Sigmoid colon (tissue), 7 donors: ENCODE measurements around the gene ZMPSTE24. TPM values are rescaled to one million over a fixed set of nuclear protein-coding genes. Genes with fewer than 3 reads are reported as not detected.

Source experiments
- DNase-seq: peaks from one replicate; pipeline ENCODE4 v3.0.0-alpha.2; 2019
- H3K27ac ChIP-seq, 4 donors: fragments of 200-600 bp; sonication (generic); one replicate each; pipeline ENCODE4 v1.5.1; 2016 to 2019; ENCODE audit warnings: mild to moderate bottlenecking in 1 of 4
- H3K27me3 ChIP-seq, 3 donors: fragments of 200-600 bp; sonication (generic); one replicate each; pipeline ENCODE4 v1.5.1; 2019; ENCODE audit warnings: mild to moderate bottlenecking in 1 of 3
- H3K36me3 ChIP-seq, 4 donors: fragments of 200-600 bp; sonication (generic); one replicate each; pipeline ENCODE4 v1.5.1; 2016 to 2019
- H3K4me1 ChIP-seq, 4 donors: fragments of 200-600 bp; sonication (generic); one replicate each; pipeline ENCODE4 v1.5.1; 2017 to 2019
- H3K4me3 ChIP-seq, 4 donors: fragments of 200-600 bp; sonication (generic); one replicate each; pipeline ENCODE4 v1.5.1; 2017 to 2019; ENCODE audit warnings: mild to moderate bottlenecking in 2 of 4, moderate library complexity in 1 of 4
- H3K9me3 ChIP-seq, 4 donors: fragments of 200-600 bp in 3 of 4; sonication (generic) in 3 of 4; one replicate each; pipeline versions ENCODE4 v1.5.1 to v1.6.1; 2013 to 2019
- CTCF ChIP-seq, 4 experiments: fragments of 450-650 bp in 3 of 4; fragments of 200-600 bp in 1 of 4; IDR thresholded peaks; one replicate each; pipeline ENCODE4 v1.5.1; 2016 to 2019; ENCODE audit warnings: antibody characterized with exemption in 4 of 4, mild to moderate bottlenecking in 3 of 4, moderate library complexity in 2 of 4
- EP300 ChIP-seq, 4 donors: sonication (generic); formaldehyde crosslinking; IDR thresholded peaks; one replicate each; pipeline ENCODE4 v1.6.1; 2017; ENCODE audit warnings: antibody characterized with exemption in 4 of 4
- POLR2A ChIP-seq, 2 donors: fragments of 450-650 bp; IDR thresholded peaks; one replicate each; pipeline ENCODE4 v1.6.1; 2016; ENCODE audit warnings: antibody characterized with exemption in 2 of 2, mild to moderate bottlenecking in 2 of 2, moderate library complexity in 2 of 2
- POLR2AphosphoS5 ChIP-seq, 4 donors: sonication (generic); formaldehyde crosslinking; IDR thresholded peaks; one replicate each; pipeline ENCODE4 v1.6.1; 2017; ENCODE audit warnings: antibody characterized with exemption in 4 of 4
- WGBS, 2 donors: extraction: QIAGEN DNeasy Blood & Tissue Kit; methylation state at CpG; one replicate each; pipeline ENCODE4 v1.1.7; 2013; 5-methylcytosine and 5-hydroxymethylcytosine counted together
- intact Hi-C: fragments of 100-400 bp; cut with DNase I; formaldehyde crosslinking; loops from one replicate; pipeline ENCODE4 v1.15.1; 2023
- polyA plus RNA-seq, 3 donors: library from polyadenylated mRNA; stranded (reverse); fragments of 200-250 nt; gene quantifications; one replicate each; pipeline ENCODE4 v1.2.3, GENCODE V29; 2013
- total RNA-seq, 4 donors: library from RNA; depleted of rRNA; stranded (reverse); fragments of >200 nt; gene quantifications; one replicate each; pipeline ENCODE4 v1.1.0, GENCODE V29; 2016
- donor health status: healthy with polysubstance abuse.
- donor health status: Bipolar disorder and iron deficiency.
- donor health status: healthy.

Gene ZMPSTE24
- total and polyA plus RNA-seq, 7 donors = 10.8 to 40.7 (median 31.0) TPM

- Histone ChIP-seq H3K36me3 (no peaks in the 10 kb centered on the region), H3K4me1 (peaks cover 0 to 18% (median 14%) of the 10 kb centered on the region in 4 donors), H3K4me3 (no peak overlapping the region), H3K9me3 (no peaks in the 10 kb centered on the region), H3K27me3 (peaks cover 2 to 7% (median 7%) of the 10 kb centered on the region in 3 donors), H3K27ac (no peak overlapping the region)
- intact Hi-C loops = no loop called here
- DNase-seq = no peak
- WGBS, 2 donors = 92 to 93% methylated on average over 22 of the region's 22 CpGs
- TF ChIP-seq POLR2AphosphoS5 (IDR thresholded peaks at IDR 0.05) = no peak
These were observed 53.1 kb downstream of the ZMPSTE24 start for GRCh38 chr1:40310983-40311642.

- Histone ChIP-seq H3K4me1 (peaks cover 0 to 24% (median 20%) of the 10 kb centered on the region in 4 donors), H3K27me3 (peaks cover 8 to 13% (median 13%) of the 10 kb centered on the region in 3 donors), H3K4me3 (no peak overlapping the region), H3K9me3 (no peaks in the 10 kb centered on the region), H3K36me3 (no peaks in the 10 kb centered on the region), H3K27ac (no peak overlapping the region)
- 94 to 96% methylated on average over 5 of the region's 5 CpGs for WGBS, 2 donors
- intact Hi-C loops = no loop called here
- no peak for DNase-seq
- no peak for TF ChIP-seq POLR2AphosphoS5 (IDR thresholded peaks at IDR 0.05)
- no peak for TF ChIP-seq EP300 (IDR thresholded peaks at IDR 0.05)
- no peak for TF ChIP-seq POLR2A (IDR thresholded peaks at IDR 0.05)
- TF ChIP-seq CTCF (IDR thresholded peaks at IDR 0.05) = no peak
These were observed 53.7 kb downstream of the ZMPSTE24 start for GRCh38 chr1:40311692-40312091.

GRCh38 chr1:40312238-40313205 lies 54.5 kb downstream of the ZMPSTE24 start:
- intact Hi-C loops = no loop called here
- H3K27ac ChIP-seq = no peak overlapping the region
- 23 to 39% methylated on average over 10 of the region's 10 CpGs for WGBS, 2 donors
- no peak overlapping the region for H3K4me3 ChIP-seq
- H3K4me1 ChIP-seq = peaks cover 0 to 31% (median 26%) of the 10 kb centered on the region in 4 donors
- H3K27me3 ChIP-seq = peaks cover 16 to 21% (median 21%) of the 10 kb centered on the region in 3 donors
- no peaks in the 10 kb centered on the region for H3K36me3 ChIP-seq
- TF ChIP-seq EP300 (IDR thresholded peaks at IDR 0.05) (no peak), POLR2AphosphoS5 (IDR thresholded peaks at IDR 0.05) (no peak), POLR2A (IDR thresholded peaks at IDR 0.05) (no peak), CTCF (IDR thresholded peaks at IDR 0.05) (no peak)
- H3K9me3 ChIP-seq = no peaks in the 10 kb centered on the region
- no peak for DNase-seq

- 85 to 91% methylated on average over 5 of the region's 5 CpGs for WGBS, 2 donors
- peaks cover 16 to 31% (median 26%) of the 10 kb centered on the region in 3 donors for H3K27me3 ChIP-seq
- H3K4me3 ChIP-seq = no peak overlapping the region
- intact Hi-C loops = no loop called here
- no peak overlapping the region for H3K27ac ChIP-seq
- no peaks in the 10 kb centered on the region for H3K9me3 ChIP-seq
- DNase-seq = no peak
- H3K4me1 ChIP-seq = peaks cover 0 to 31% (median 26%) of the 10 kb centered on the region in 4 donors
- no peaks in the 10 kb centered on the region for H3K36me3 ChIP-seq
- no peak for TF ChIP-seq EP300 (IDR thresholded peaks at IDR 0.05)
- TF ChIP-seq POLR2A (IDR thresholded peaks at IDR 0.05) = no peak
- no peak for TF ChIP-seq POLR2AphosphoS5 (IDR thresholded peaks at IDR 0.05)
- TF ChIP-seq CTCF (IDR thresholded peaks at IDR 0.05) = no peak
These were observed 55.4 kb downstream of the ZMPSTE24 start for GRCh38 chr1:40313329-40313957.
